Effector memory CD4-positive, alpha-beta T cell (primary cell): ENCODE data around the gene CDH4.
"Not testable (repeated sequence)": the region's sequence is repeated elsewhere in the genome, so short reads cannot be mapped to it uniquely, and the experiment has no call there.

Source experiments
- DNase-seq, 3 donors: peaks; one replicate each; pipeline ENCODE4 v3.0.0-alpha.2; 2020
- H3K27ac ChIP-seq: 2 replicates; pipeline ENCODE4 v1.7.0; 2013; ENCODE audit warnings: mild to moderate bottlenecking, low read length, moderate library complexity; ENCODE audit not compliant: insufficient read depth, poor library complexity, severe bottlenecking
- H3K27me3 ChIP-seq: replicated peaks from 2 replicates; pipeline ENCODE4 v1.7.0; 2013; ENCODE audit warnings: mild to moderate bottlenecking, low read length; ENCODE audit not compliant: insufficient read depth, control insufficient read depth, poor library complexity, severe bottlenecking
- H3K36me3 ChIP-seq: 2 replicates; pipeline ENCODE4 v1.7.0; 2013; ENCODE audit warnings: mild to moderate bottlenecking, low read length, moderate library complexity; ENCODE audit not compliant: control insufficient read depth, insufficient read depth
- H3K4me1 ChIP-seq: 2 replicates; pipeline ENCODE4 v1.7.0; 2013; ENCODE audit warnings: low read length, mild to moderate bottlenecking; ENCODE audit not compliant: control insufficient read depth, insufficient read depth, poor library complexity, severe bottlenecking
- H3K4me3 ChIP-seq: 2 replicates; pipeline ENCODE4 v1.7.0; 2013; ENCODE audit warnings: low read length, low read depth, mild to moderate bottlenecking; ENCODE audit not compliant: insufficient read depth, poor library complexity, severe bottlenecking
- H3K9me3 ChIP-seq: 2 replicates; pipeline ENCODE4 v1.7.0; 2013; ENCODE audit warnings: mild to moderate bottlenecking, low read length, moderate library complexity; ENCODE audit not compliant: control insufficient read depth

CDH4 gene

DNA sequence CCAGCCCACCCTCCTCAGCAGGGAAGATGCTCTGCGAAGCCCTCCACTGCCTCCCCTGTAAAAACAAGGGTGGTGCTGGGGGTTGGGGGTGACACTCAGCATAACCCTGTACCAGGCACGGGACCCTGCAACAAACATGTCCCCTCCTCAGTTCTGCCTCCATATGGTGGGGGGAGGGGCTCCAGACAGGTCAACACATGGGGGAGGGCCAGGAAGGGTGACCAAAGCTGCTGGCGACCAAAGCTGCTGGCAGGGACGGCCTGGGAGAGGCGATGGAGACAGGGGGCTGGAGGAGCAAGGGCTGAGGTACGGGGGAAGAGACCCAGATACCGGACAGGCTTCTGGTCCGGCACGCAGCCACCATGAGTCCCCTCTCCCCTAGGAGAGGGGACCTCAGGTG, 690.5 kb downstream of the CDH4 start:
- Histone ChIP-seq H3K36me3 (no peaks in the 10 kb centered on the region), H3K4me1 (no peaks in the 10 kb centered on the region), H3K27me3 (no peaks in the 10 kb centered on the region), H3K9me3 (no peaks in the 10 kb centered on the region), H3K27ac (no peak overlapping the region), H3K4me3 (no peak overlapping the region)
- no peak for DNase-seq

DNA sequence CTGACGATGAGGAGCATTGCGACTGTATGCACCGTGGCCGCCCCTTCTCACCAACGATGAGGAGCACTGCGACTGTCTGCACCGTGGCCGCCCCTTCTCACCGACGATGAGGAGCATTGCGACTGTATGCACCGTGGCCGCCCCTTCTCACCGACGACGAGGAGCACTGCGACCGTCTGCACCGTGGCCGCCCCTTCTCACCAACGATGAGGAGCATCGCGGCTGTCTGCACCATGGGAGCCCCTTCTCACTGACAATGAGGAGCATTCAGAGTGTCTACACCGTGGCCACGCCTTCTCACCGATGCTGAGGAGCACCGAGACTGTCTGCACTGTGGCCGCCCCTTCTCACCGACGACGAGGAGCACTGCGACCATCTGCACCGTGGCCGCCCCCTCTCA, 692.9 kb downstream of the CDH4 start:
- not testable (repeated sequence) for H3K4me3 ChIP-seq, H3K36me3 ChIP-seq, H3K9me3 ChIP-seq, DNase-seq, H3K4me1 ChIP-seq, H3K27me3 ChIP-seq, H3K27ac ChIP-seq

DNA sequence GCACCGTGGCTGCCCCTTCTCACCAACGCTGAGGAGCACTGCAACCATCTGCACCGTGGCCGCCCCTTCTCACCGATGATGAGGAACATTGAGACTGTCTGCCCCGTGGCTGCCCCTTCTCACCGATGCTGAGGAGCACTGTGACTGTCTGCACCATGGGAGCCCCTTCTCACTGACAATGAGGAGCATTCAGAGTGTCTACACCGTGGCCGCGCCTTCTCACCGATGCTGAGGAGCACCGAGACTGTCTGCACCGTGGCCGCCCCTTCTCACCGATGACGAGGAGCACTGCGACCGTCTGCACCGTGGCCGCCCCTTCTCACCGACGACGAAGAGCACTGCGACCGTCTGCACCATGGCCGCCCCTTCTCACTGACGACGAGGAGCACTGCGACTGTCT, 693.4 kb downstream of the CDH4 start:
- not testable (repeated sequence) for H3K27me3 ChIP-seq, H3K27ac ChIP-seq, H3K4me3 ChIP-seq, H3K36me3 ChIP-seq, H3K4me1 ChIP-seq, H3K9me3 ChIP-seq, DNase-seq

DNA sequence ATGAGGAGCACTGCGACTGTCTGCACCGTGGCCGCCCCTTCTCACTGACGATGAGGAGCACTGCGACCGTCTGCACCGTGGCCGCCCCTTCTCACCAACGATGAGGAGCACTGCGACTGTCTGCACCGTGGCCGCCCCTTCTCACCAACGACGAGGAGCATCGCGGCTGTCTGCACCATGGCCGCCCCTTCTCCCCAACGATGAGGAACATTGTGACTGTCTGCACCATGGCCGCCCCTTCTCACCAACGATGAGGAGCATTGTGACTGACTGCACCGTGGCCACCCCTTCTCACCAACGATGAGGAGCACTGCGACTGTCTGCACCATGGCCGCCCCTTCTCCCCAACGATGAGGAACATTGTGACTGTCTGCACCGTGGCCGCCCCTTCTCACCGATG, 696.0 kb downstream of the CDH4 start:
- H3K4me3 ChIP-seq, H3K27ac ChIP-seq, H3K27me3 ChIP-seq, DNase-seq, H3K36me3 ChIP-seq, H3K4me1 ChIP-seq, H3K9me3 ChIP-seq: not testable (repeated sequence)

DNA sequence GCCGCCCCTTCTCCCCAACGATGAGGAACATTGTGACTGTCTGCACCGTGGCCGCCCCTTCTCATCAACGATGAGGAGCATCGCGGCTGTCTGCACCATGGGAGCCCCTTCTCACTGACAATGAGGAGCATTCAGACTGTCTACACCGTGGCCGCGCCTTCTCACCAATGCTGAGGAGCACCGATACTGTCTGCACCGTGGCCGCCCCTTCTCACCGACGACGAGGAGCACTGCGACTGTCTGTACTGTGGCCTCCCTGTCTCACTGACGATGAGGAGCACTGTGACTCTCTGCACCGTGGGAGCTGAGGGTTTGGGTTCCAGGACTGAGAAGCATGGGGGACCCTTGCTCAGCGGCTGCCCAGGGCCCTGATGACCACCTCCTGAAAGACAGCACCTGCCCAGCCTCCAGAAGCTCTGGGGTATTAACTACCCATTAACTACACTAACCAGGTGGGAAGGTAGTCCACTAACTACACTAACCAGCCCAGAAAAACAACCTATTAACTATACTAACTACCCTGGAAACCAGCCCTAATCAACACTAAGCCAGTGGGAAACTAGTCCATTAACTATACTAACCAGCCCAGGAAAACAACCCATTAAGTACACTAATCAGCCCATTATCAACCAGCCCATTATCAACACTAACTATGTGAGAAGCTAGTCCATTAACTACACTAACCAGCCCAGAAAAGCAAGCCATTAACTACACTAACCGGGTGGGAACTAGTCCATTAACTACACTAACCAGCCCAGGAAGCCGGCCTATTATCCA, 696.7 kb downstream of the CDH4 start:
- H3K9me3 ChIP-seq = no peaks in the 10 kb centered on the region
- peaks cover 5% of the 10 kb centered on the region for H3K27me3 ChIP-seq
- no peaks in the 10 kb centered on the region for H3K36me3 ChIP-seq
- no peak overlapping the region for H3K27ac ChIP-seq
- DNase-seq = no peak
- no peak overlapping the region for H3K4me3 ChIP-seq
- no peaks in the 10 kb centered on the region for H3K4me1 ChIP-seq

DNA sequence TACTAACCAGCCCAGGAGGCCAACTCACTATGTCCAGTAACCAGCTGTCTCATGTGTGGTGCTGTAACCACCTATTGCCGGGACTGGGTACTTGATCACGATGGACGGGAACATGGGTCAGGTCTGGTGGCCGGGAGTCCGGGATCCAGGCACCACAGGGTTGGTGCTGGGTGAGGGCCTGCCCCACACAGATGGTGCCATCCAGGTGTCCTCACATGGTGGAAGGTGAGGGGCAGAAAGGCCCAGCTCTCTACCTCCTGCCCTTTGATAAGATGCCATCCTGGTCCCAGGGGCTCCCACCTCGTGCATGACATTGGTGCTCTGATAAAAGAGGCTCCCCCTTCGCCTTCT, 697.3 kb downstream of the CDH4 start:
- Histone ChIP-seq H3K4me1 (no peaks in the 10 kb centered on the region), H3K4me3 (no peak overlapping the region), H3K27ac (no peak overlapping the region), H3K27me3 (peaks cover 5% of the 10 kb centered on the region), H3K9me3 (no peaks in the 10 kb centered on the region), H3K36me3 (no peaks in the 10 kb centered on the region)
- DNase-seq = no peak

DNA sequence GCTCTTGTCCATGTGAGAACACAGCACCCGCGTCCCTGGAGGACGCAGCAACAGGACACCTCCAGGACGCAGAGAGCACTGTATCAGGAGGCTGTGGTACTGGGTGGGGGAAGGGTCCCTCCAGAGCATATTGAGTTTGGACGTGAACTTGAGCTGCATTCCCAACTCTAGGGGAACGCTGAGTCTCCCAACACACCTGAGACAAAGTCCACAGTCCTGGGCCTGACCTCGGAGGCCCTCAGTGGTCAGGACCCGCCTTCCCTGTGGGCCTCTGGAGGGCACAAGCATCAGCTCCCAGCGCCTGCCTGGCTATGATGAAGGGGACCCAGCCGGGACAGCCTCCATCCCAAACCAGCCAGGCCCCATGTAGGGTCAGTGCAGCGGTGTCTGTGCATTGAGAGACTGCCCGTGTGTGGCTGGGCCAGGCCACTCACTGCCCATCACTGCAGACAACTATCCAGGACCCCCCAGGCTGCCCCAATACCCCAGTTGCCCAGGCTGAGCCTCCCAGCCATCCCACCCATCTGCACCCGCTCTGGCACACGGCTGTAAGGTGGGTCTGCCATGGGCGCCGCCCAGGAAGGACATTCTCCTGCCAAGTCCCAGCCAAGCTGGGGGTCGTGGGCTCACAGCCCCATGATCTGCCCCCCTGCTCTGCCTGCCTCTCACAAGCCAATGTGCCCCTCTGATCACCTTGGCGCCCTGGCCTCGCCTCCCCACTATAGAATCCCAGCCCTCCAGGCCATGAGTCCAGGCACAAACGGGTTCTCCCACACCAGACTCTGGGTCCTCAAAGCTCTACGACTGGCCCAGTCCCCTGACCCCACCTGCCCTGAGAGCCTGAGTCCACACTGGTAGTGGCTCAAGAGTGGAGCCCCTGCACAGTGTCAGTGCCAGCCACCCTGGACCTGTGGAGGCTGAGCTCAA, 697.9 kb downstream of the CDH4 start:
- no peak overlapping the region for H3K27ac ChIP-seq
- no peaks in the 10 kb centered on the region for H3K4me1 ChIP-seq
- no peaks in the 10 kb centered on the region for H3K36me3 ChIP-seq
- H3K4me3 ChIP-seq = no peak overlapping the region
- H3K9me3 ChIP-seq = no peaks in the 10 kb centered on the region
- H3K27me3 ChIP-seq = peaks cover 5% of the 10 kb centered on the region
- no peak for DNase-seq

DNA sequence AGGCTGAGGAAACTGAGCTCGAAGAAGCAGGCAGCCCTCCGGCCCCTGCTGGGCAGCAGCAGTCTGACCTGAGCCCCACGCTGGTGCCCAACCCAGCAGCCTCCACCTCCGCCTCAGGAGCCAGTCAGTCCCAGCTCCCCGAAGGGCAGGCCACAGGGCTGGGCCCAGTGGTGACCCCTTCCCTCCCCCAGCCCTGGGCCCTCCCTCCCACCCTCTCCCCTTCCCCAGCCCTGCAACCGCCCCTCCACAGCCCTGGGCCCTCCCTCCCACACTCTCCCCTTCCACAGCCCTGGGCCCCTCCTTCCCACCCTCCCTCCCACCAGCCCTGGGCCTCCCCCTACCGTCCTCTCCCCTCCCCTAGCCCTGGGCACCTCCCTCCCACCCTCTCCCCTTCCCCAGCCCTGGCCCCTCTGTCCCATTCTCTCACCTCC, 698.6 kb downstream of the CDH4 start:
- Histone ChIP-seq H3K4me1 (no peaks in the 10 kb centered on the region), H3K9me3 (no peaks in the 10 kb centered on the region), H3K27me3 (peaks cover 5% of the 10 kb centered on the region), H3K27ac (no peak overlapping the region), H3K36me3 (no peaks in the 10 kb centered on the region), H3K4me3 (no peak overlapping the region)
- no peak for DNase-seq

DNA sequence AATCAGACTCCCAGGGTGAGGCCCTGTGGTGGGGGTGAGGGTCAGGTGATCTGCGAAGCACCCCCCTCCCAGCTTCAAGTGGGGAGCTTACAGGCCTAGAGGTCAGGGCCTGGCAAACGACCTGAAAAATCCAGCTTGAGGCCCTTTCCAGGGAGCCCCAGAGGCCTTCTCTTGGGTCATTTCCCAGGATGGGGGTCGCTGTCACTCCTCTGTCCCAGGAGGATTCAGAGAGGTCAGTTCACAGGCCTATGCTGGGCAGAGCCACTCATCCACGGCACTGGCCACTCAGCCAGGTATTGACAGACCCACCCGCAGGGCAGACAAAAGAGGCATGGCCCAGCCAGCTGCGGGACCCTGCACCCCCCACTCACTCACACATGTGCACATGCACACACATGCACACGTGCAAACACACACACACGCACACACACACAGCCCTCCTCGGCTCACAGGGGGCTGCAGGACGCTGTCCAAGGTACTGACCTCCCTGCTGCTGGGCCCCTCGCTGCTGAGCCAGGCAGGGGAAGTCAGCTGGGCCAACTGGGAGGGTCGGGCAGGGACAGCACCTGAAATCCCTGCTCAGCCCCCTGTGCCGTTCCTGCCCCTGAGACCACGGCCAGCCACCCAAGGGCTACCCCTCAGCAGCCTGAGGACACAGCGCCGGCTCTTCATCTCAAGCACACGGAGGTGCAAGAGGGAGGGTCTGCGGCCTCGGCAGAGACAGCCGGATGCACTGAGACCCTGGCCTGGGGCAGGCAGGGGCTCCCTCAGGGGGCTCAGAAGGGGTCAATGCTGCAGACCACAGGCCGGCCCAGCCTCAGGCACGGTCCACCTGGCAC, 699.9 kb downstream of the CDH4 start:
- no peak for DNase-seq

More for the DNA sequence above, 699.9 kb downstream of the CDH4 start:
- Histone ChIP-seq H3K9me3 (no peaks in the 10 kb centered on the region), H3K36me3 (no peaks in the 10 kb centered on the region), H3K27me3 (peaks cover 5% of the 10 kb centered on the region), H3K4me3 (no peak overlapping the region), H3K4me1 (no peaks in the 10 kb centered on the region), H3K27ac (no peak overlapping the region)
